ENCODE measurements around the gene CRYBB1.

The CRYBB1 gene

DNA sequence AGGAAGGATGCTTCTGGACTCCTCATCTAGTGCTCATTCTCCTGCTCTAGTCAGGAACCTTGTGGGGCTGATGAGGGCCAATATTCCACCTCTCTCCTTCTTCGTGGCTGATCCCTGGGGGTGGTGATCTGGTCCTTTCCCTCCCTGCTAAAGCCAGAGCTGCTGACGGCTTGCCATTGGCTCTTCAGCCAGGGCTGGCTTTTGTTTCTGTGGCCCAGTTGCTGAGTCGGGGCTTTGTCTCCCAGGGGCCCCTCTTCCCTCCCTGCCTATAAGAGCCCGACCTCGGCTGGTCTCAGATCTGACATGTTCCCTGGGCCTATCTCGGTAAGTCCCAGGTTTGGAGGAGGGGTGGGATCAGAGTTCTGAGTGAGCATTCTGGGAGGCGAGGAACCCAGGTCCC is 3.8 kb upstream of the CRYBB1 start, which contains the start of gene CRYBA4:
TSS of gene CRYBA4 (plus strand) at position 301 of the 400 bp plus-strand sequence. CDS start 634 bp downstream, outside the sequence.
- no peak within 1 kb of the TSS for H3K4me3 ChIP-seq (ENCODE audit: low read depth, low read length)
- TF ChIP-seq, protein P1, sequence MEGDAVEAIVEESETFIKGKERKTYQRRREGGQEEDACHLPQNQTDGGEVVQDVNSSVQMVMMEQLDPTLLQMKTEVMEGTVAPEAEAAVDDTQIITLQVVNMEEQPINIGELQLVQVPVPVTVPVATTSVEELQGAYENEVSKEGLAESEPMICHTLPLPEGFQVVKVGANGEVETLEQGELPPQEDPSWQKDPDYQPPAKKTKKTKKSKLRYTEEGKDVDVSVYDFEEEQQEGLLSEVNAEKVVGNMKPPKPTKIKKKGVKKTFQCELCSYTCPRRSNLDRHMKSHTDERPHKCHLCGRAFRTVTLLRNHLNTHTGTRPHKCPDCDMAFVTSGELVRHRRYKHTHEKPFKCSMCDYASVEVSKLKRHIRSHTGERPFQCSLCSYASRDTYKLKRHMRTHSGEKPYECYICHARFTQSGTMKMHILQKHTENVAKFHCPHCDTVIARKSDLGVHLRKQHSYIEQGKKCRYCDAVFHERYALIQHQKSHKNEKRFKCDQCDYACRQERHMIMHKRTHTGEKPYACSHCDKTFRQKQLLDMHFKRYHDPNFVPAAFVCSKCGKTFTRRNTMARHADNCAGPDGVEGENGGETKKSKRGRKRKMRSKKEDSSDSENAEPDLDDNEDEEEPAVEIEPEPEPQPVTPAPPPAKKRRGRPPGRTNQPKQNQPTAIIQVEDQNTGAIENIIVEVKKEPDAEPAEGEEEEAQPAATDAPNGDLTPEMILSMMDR (IDR thresholded peaks at IDR 0.05; ENCODE audit: low read depth, low read length) = no peak

GRCh38 chr22:26620197-26620596 is 2.4 kb upstream of the CRYBB1 start:
- TF ChIP-seq, protein P1 (IDR thresholded peaks at IDR 0.05; ENCODE audit: low read depth, low read length) = no peak
- no peak overlapping the region for H3K4me3 ChIP-seq (ENCODE audit: low read depth, low read length)

- TF ChIP-seq, protein P1 (IDR thresholded peaks at IDR 0.05; ENCODE audit: low read depth, low read length) = no peak
Observed at GRCh38 chr22:26619510-26619909, 1.7 kb upstream of the CRYBB1 start.

GRCh38 chr22:26618455-26618854 is 628 bp upstream of the CRYBB1 start:
- TF ChIP-seq, protein P1 (IDR thresholded peaks at IDR 0.05; ENCODE audit: low read depth, low read length) = no peak
- H3K4me3 ChIP-seq (ENCODE audit: low read depth, low read length) = no peak overlapping the region

More at GRCh38 chr22:26619510-26619909, 1.7 kb upstream of the CRYBB1 start:
- no peak overlapping the region for H3K4me3 ChIP-seq (ENCODE audit: low read depth, low read length)

DNA sequence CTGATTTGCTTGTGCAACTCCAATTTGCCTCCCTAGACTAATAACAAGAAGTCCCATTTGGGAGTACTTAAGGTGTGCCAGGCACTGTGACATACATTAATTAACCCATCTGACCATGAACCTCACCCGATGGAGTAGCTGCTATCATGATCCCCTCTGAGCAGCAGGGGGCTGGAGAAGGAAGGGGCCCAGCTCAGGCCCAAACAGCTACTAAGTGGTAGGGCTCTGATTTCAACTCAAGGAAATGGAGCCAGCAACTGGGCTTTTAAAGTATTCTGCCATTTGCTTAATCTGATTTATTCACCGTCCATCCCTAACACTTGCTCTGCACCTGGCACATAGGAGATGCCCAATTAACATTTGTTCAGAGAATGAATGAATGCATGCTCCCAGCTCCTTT is 1.2 kb downstream of the CRYBB1 start:
- TF ChIP-seq, protein P1 (IDR thresholded peaks at IDR 0.05; ENCODE audit: low read depth, low read length) = no peak
- no peak overlapping the region for H3K4me3 ChIP-seq (ENCODE audit: low read depth, low read length)

- no peak overlapping the region for H3K4me3 ChIP-seq (ENCODE audit: low read depth, low read length)
- TF ChIP-seq, protein P1 (IDR thresholded peaks at IDR 0.05; ENCODE audit: low read depth, low read length) = no peak
Observed at GRCh38 chr22:26615830-26616435, 1.9 kb downstream of the CRYBB1 start.

- no peak overlapping the region for H3K4me3 ChIP-seq (ENCODE audit: low read depth, low read length)
Observed at GRCh38 chr22:26615149-26615548, 2.7 kb downstream of the CRYBB1 start.

More at GRCh38 chr22:26615149-26615548, 2.7 kb downstream of the CRYBB1 start:
- TF ChIP-seq, protein P1 (IDR thresholded peaks at IDR 0.05; ENCODE audit: low read depth, low read length) = no peak

Measured in WI38 (cell line).